Upper lobe of right lung (tissue), 1 donor: ENCODE measurements around the gene ZNF280D. TPM values are rescaled to one million over a fixed set of nuclear protein-coding genes. Genes with fewer than 3 reads are reported as not detected.

Experiments
- ATAC-seq: fragments of 200-7000 bp; cut with Tn5 transposase; one replicate; pipeline ENCODE4 v1.9.1; 2020; ENCODE audit warnings: mild to moderate bottlenecking, moderate library complexity
- DNase-seq: peaks from one replicate; pipeline ENCODE4 v3.0.0-alpha.2; 2020
- H3K27ac ChIP-seq: fragments of 200-600 bp; one replicate; pipeline ENCODE4 v1.8.0; 2022
- H3K27me3 ChIP-seq: fragments of 200-600 bp; one replicate; pipeline ENCODE4 v1.8.0; 2022; ENCODE audit warnings: mild to moderate bottlenecking
- H3K36me3 ChIP-seq: fragments of 200-600 bp; one replicate; pipeline ENCODE4 v1.8.0; 2022
- H3K4me1 ChIP-seq: fragments of 200-600 bp; one replicate; pipeline ENCODE4 v1.8.0; 2022
- H3K4me3 ChIP-seq: fragments of 200-600 bp; one replicate; pipeline ENCODE4 v1.8.0; 2022; ENCODE audit warnings: mild to moderate bottlenecking
- H3K9me3 ChIP-seq: fragments of 200-600 bp; one replicate; pipeline ENCODE4 v1.8.0; 2022
- intact Hi-C: fragments of 100-400 bp; cut with DNase I; formaldehyde crosslinking; loops from one replicate; pipeline ENCODE4 v1.11.0; 2022
- total RNA-seq: library from RNA; stranded (reverse); fragmentation: NEBNext Ultra II Directional; extraction: Animal tissue kit (Norgen Biotek cat#: 25700); gene quantifications from one replicate; pipeline ENCODE4 v1.2.1, GENCODE V29; 2021
- TF ChIP-seq, protein P1 (sequence below): fragments of 200-600 bp; IDR thresholded peaks from one replicate; pipeline ENCODE4 v1.8.0; 2022; ENCODE audit warnings: antibody characterized with exemption
- donor health status: DM: no; HTN: yes; CAD: no; lungs with severe emphysema.

The ZNF280D gene
- total RNA-seq, 1 donor from 2014 or later: 46.2 TPM

DNA sequence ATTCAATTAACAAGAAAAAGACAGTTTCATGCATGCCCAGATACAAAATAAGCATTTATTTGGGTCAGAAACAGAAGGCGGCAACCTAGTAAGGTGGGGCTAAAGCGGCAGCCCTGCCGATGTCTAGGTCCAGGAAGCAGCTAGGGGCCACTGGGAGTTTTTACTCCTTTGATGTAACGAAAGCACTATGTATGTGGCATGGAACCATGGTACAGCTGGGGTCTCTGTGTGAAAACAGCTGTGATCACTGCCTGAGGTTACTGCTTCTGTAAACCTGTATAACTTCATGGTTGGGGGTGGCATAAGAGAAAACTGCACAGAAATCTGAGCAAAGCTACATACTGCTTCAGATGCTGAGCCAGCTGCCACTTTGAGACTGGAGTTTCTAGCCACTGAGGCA is 119.5 kb downstream of the ZNF280D start:
- H3K4me1 ChIP-seq: no peaks in the 10 kb centered on the region
- intact Hi-C loops: no loop called here
- ATAC-seq: no peak
- H3K27ac ChIP-seq: no peak overlapping the region
- H3K4me3 ChIP-seq: no peak overlapping the region
- H3K27me3 ChIP-seq: no peaks in the 10 kb centered on the region
- TF ChIP-seq, protein P1, sequence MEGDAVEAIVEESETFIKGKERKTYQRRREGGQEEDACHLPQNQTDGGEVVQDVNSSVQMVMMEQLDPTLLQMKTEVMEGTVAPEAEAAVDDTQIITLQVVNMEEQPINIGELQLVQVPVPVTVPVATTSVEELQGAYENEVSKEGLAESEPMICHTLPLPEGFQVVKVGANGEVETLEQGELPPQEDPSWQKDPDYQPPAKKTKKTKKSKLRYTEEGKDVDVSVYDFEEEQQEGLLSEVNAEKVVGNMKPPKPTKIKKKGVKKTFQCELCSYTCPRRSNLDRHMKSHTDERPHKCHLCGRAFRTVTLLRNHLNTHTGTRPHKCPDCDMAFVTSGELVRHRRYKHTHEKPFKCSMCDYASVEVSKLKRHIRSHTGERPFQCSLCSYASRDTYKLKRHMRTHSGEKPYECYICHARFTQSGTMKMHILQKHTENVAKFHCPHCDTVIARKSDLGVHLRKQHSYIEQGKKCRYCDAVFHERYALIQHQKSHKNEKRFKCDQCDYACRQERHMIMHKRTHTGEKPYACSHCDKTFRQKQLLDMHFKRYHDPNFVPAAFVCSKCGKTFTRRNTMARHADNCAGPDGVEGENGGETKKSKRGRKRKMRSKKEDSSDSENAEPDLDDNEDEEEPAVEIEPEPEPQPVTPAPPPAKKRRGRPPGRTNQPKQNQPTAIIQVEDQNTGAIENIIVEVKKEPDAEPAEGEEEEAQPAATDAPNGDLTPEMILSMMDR: no peak
- DNase-seq: no peak
- H3K9me3 ChIP-seq: no peaks in the 10 kb centered on the region
- H3K36me3 ChIP-seq: no peaks in the 10 kb centered on the region

GRCh38 chr15:56608993-56609392 is 124.3 kb downstream of the ZNF280D start:
- intact Hi-C loops: no loop called here
- DNase-seq (no peak), ATAC-seq (no peak)
- Histone ChIP-seq H3K27ac (no peak overlapping the region), H3K9me3 (no peaks in the 10 kb centered on the region), H3K27me3 (no peaks in the 10 kb centered on the region), H3K4me1 (no peaks in the 10 kb centered on the region), H3K36me3 (no peaks in the 10 kb centered on the region), H3K4me3 (no peak overlapping the region)
- TF ChIP-seq, protein P1: no peak

GRCh38 chr15:56608140-56608778 is 125.0 kb downstream of the ZNF280D start:
- Histone ChIP-seq H3K27me3 (no peaks in the 10 kb centered on the region), H3K4me1 (no peaks in the 10 kb centered on the region), H3K36me3 (no peaks in the 10 kb centered on the region), H3K27ac (no peak overlapping the region), H3K9me3 (no peaks in the 10 kb centered on the region), H3K4me3 (no peak overlapping the region)
- no peak for DNase-seq
- ATAC-seq: no peak
- TF ChIP-seq, protein P1: no peak
- intact Hi-C loops: no loop called here

DNA sequence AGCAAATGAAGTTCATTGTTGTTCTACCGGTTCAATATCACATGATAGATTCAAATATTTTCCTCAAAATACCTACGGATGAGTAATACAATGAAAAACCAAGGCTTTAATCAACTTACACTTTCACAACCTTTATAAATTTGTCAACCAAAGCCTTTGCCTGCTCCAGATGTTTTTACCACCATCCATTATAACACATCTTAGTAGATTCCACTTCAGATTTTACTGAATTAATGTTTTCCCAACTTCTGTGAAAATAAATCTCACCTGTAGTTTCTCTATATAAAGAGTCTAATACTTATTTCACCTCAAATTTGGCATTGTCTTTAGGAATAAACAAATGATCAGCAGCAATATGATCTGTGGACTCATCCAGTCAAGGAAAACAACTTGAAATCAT is 131.1 kb downstream of the ZNF280D start:
- no peaks in the 10 kb centered on the region for H3K27me3 ChIP-seq
- no peaks in the 10 kb centered on the region for H3K4me1 ChIP-seq
- intact Hi-C loops: no loop called here
- H3K36me3 ChIP-seq: no peaks in the 10 kb centered on the region
- no peak for DNase-seq
- TF ChIP-seq, protein P1: no peak
- peaks cover 9% of the 10 kb centered on the region for H3K9me3 ChIP-seq
- no peak overlapping the region for H3K4me3 ChIP-seq
- no peak overlapping the region for H3K27ac ChIP-seq
- no peak for ATAC-seq

DNA sequence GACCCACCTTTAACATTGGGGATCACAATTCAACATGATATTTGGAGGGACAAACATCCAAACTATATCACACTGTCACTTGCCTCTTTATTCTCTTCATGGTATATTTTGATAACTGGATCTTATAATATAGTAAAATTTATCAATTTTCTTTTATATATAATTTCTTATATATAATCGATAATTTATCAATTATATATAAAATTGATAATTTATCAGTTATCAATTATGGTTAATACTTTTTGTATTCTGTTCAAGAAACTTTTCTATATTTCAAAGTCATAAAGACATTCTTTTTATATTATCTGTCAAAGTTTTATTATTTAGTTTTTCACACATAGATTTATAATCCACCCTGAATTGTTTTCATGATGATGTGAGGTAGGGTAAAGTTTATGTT is 132.9 kb downstream of the ZNF280D start:
- no peak overlapping the region for H3K4me3 ChIP-seq
- DNase-seq (no peak), ATAC-seq (no peak)
- H3K27ac ChIP-seq: no peak overlapping the region
- intact Hi-C loops: no loop called here
- no peaks in the 10 kb centered on the region for H3K27me3 ChIP-seq
- no peaks in the 10 kb centered on the region for H3K4me1 ChIP-seq
- no peaks in the 10 kb centered on the region for H3K36me3 ChIP-seq
- H3K9me3 ChIP-seq: peaks cover 9% of the 10 kb centered on the region
- TF ChIP-seq, protein P1: no peak

DNA sequence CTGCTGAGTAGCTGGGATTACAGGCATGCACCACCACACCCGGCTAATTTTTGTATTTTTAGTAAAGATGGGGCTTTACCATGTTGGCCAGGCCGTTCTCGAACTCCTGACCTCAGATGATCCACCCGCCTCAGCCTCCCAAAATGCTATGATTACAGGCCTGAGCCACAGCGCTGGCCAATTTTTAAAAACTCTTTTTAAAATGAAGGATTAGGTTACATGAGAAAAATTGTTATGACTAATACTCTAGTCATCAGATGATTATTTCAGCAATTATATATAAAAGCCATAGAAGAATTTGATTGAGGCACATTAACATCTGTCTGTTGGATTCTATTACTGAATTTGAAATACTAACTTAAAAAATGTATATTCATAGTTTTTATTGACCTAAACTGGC is 134.3 kb downstream of the ZNF280D start:
- no peak overlapping the region for H3K27ac ChIP-seq
- no peak overlapping the region for H3K4me3 ChIP-seq
- H3K27me3 ChIP-seq: no peaks in the 10 kb centered on the region
- DNase-seq (no peak), ATAC-seq (no peak)
- TF ChIP-seq, protein P1: no peak
- no peaks in the 10 kb centered on the region for H3K36me3 ChIP-seq
- peaks cover 9% of the 10 kb centered on the region for H3K9me3 ChIP-seq
- no peaks in the 10 kb centered on the region for H3K4me1 ChIP-seq
- intact Hi-C loops: no loop called here
